NCI-H187 (cell line): ENCODE measurements around the gene FIGNL1.

Experiments
- DNase-seq, 2 experiments: peaks; one replicate each; lab custom pipeline; 2025; lab: John Stamatoyannopoulos, UW

Gene FIGNL1

GRCh38 chr7:50427518-50427917 is 22.6 kb downstream of the FIGNL1 start:
- DNase-seq, result no peak

GRCh38 chr7:50426280-50427045 is 23.7 kb downstream of the FIGNL1 start:
- no peak for DNase-seq

- no peak for DNase-seq
Measured at GRCh38 chr7:50425318-50425717, 24.8 kb downstream of the FIGNL1 start.

GRCh38 chr7:50423860-50424259 is 26.3 kb downstream of the FIGNL1 start:
- DNase-seq, result no peak

- DNase-seq, result no peak
Measured at GRCh38 chr7:50422858-50423257, 27.3 kb downstream of the FIGNL1 start.

GRCh38 chr7:50421043-50421442 is 29.1 kb downstream of the FIGNL1 start:
- no peak for DNase-seq

- DNase-seq, result no peak
Measured at GRCh38 chr7:50418526-50419290, 31.4 kb downstream of the FIGNL1 start.

- DNase-seq, result peak in 1 of 2 experiments; percentile 7
Measured at GRCh38 chr7:50418086-50418515, 32.0 kb downstream of the FIGNL1 start.

- DNase-seq, result no peak
Measured at GRCh38 chr7:50416527-50417182, 33.5 kb downstream of the FIGNL1 start.

GRCh38 chr7:50415844-50416364 is 34.2 kb downstream of the FIGNL1 start:
- DNase-seq, result no peak

- DNase-seq, result no peak
Measured at GRCh38 chr7:50413561-50413960, 36.6 kb downstream of the FIGNL1 start.

- no peak for DNase-seq
Measured at GRCh38 chr7:50412973-50413372, 37.2 kb downstream of the FIGNL1 start.

GRCh38 chr7:50411332-50411731 is 38.8 kb downstream of the FIGNL1 start:
- DNase-seq, result no peak

GRCh38 chr7:50409856-50410745 is 40.0 kb downstream of the FIGNL1 start:
- DNase-seq, result no peak

GRCh38 chr7:50406935-50407334 is 43.2 kb downstream of the FIGNL1 start:
- DNase-seq, result no peak

- no peak for DNase-seq
Measured at GRCh38 chr7:50405221-50405620, 44.9 kb downstream of the FIGNL1 start.

GRCh38 chr7:50404392-50404791 is 45.8 kb downstream of the FIGNL1 start:
- DNase-seq, result no peak

GRCh38 chr7:50400114-50400513 is 50.0 kb downstream of the FIGNL1 start:
- no peak for DNase-seq

- DNase-seq, result no peak
Measured at GRCh38 chr7:50399635-50400034, 50.5 kb downstream of the FIGNL1 start.

GRCh38 chr7:50399206-50399605 is 50.9 kb downstream of the FIGNL1 start:
- no peak for DNase-seq

GRCh38 chr7:50397971-50398324 is 52.2 kb downstream of the FIGNL1 start:
- DNase-seq, result no peak
